A673 (cell line): ENCODE measurements around the gene RNF225.

ENCODE experiments used
- CTCF ChIP-seq: fragments of 300-800, 200-600 bp; sonication (generic); conservative IDR thresholded peaks from 2 replicates; pipeline ENCODE4 v1.5.1; 2017; ENCODE audit warnings: low read depth, mild to moderate bottlenecking, antibody characterized with exemption, low read length, moderate library complexity, mixed read lengths
- EZH2 ChIP-seq: fragments of 200-600 bp; sonication (generic); IDR thresholded peaks from 2 replicates; pipeline ENCODE4 v1.6.1; 2017; ENCODE audit warnings: borderline replicate concordance, low read depth, mild to moderate bottlenecking, mixed read lengths, antibody characterized with exemption, low read length; ENCODE audit not compliant: poor library complexity, severe bottlenecking

- no peak for TF ChIP-seq EZH2
- TF ChIP-seq CTCF: no peak
Measured at GRCh38 chr19:58379246-58379645, 16.2 kb upstream of the RNF225 start.
